Vagina (tissue), 2 donors: Measurements from ENCODE around the gene PDE4A.

Experiments used
- POLR2A ChIP-seq, 2 donors: fragments of 450-650 bp; IDR thresholded peaks; one replicate each; pipeline ENCODE4 v1.6.1; 2017; ENCODE audit warnings: antibody characterized with exemption in 2 of 2, mild to moderate bottlenecking in 2 of 2, moderate library complexity in 2 of 2
- TF ChIP-seq, protein P1 (sequence below), 3 experiments: fragments of 450-650 bp in 2 of 3; fragments of 200-600 bp in 1 of 3; sonication (generic) in 1 of 3; IDR thresholded peaks; one replicate each; pipeline ENCODE4 v1.5.1; 2017 to 2019; ENCODE audit warnings: antibody characterized with exemption in 3 of 3, mild to moderate bottlenecking in 2 of 3, moderate library complexity in 2 of 3

DNA sequence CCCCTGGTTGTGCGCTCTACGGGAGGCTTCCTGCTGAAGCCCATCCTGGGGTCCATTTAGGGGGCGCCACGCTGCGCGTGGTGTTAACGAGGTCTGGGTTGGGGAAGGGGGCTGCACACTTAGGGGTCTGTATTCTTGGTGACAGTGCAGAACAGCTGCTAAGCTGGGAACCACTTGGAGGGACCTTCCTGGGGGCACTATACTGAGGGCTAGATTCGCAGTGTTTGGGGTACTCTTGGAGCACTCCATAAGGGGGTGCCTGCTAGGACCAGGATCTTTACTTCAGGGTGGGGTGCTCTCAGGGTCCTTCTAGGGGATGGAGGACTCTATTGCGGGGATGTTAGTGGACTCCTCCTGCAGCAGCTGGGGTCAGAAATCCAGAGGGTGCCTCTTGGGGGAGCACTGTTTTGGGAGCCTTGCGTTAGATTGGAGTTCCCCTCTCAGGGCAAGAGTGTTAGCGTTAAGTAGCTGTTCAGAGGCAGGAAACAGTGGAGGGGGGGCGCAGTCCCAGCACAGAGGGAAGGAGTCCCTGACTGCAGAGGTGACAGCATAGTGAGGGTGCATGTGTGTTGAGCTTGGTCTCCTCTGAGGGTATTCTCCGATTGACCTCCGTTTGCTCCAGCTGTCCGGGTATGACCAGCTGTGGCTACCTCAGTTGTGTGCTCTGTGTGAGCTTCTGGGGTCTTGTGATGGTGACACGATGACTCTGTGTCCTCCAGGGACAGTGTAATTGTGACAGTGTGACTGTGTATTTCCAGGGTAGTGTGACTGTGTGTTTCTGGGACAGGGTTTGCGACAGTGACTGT lies 1.1 kb downstream of the PDE4A start:
- TF ChIP-seq, protein P1, sequence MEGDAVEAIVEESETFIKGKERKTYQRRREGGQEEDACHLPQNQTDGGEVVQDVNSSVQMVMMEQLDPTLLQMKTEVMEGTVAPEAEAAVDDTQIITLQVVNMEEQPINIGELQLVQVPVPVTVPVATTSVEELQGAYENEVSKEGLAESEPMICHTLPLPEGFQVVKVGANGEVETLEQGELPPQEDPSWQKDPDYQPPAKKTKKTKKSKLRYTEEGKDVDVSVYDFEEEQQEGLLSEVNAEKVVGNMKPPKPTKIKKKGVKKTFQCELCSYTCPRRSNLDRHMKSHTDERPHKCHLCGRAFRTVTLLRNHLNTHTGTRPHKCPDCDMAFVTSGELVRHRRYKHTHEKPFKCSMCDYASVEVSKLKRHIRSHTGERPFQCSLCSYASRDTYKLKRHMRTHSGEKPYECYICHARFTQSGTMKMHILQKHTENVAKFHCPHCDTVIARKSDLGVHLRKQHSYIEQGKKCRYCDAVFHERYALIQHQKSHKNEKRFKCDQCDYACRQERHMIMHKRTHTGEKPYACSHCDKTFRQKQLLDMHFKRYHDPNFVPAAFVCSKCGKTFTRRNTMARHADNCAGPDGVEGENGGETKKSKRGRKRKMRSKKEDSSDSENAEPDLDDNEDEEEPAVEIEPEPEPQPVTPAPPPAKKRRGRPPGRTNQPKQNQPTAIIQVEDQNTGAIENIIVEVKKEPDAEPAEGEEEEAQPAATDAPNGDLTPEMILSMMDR (IDR thresholded peaks at IDR 0.05): no peak
- TF ChIP-seq POLR2A (IDR thresholded peaks at IDR 0.05): no peak
